Gastrocnemius medialis (tissue), 4 donors: ENCODE results near the gene ZNF516. TPM values are rescaled to one million over a fixed set of nuclear protein-coding genes. Genes with fewer than 3 reads are reported as not detected.
A peak's percentile ranks its signal among the peaks of the same experiment; 100 is the strongest.

Experiments used
- ATAC-seq, 2 donors: fragments of 150-250 bp; one replicate each; pipeline ENCODE4 v1.9.1; 2016
- DNase-seq, 2 donors: peaks; one replicate each; pipeline ENCODE4 v3.0.0-alpha.2; 2019
- H3K27ac ChIP-seq, 4 donors: fragments of 200-600 bp; sonication (generic); 1 replicate in 1 of 4; 2 replicates in 3 of 4; pipeline ENCODE4 v1.5.1; 2016 to 2018; ENCODE audit warnings: mild to moderate bottlenecking in 2 of 4, moderate library complexity in 1 of 4
- H3K27me3 ChIP-seq, 3 donors: fragments of 200-600 bp; sonication (generic) in 2 of 3; 1 replicate in 1 of 3; 2 replicates in 2 of 3; pipeline versions ENCODE4 v1.5.1 to v1.6.0; 2016 to 2019; ENCODE audit warnings: mild to moderate bottlenecking in 1 of 3, moderate library complexity in 1 of 3
- H3K36me3 ChIP-seq, 2 donors: fragments of 200-600 bp; sonication (generic) in 1 of 2; one replicate each; pipeline ENCODE4 v1.5.1; 2017 to 2018
- H3K4me1 ChIP-seq, 2 donors: fragments of 200-600 bp; sonication (generic) in 1 of 2; one replicate each; pipeline ENCODE4 v1.5.1; 2016 to 2017; ENCODE audit warnings: mild to moderate bottlenecking in 2 of 2
- H3K4me3 ChIP-seq, 4 donors: fragments of 200-600 bp; sonication (generic) in 3 of 4; 1 replicate in 1 of 4; 2 replicates in 3 of 4; pipeline ENCODE4 v1.5.1; 2016 to 2019; ENCODE audit warnings: mild to moderate bottlenecking in 2 of 4
- H3K9me3 ChIP-seq, 3 donors: fragments of 200-600 bp; sonication (generic) in 2 of 3; 1 replicate in 1 of 3; 2 replicates in 2 of 3; pipeline ENCODE4 v1.5.1; 2016 to 2019
- POLR2A ChIP-seq, 2 donors: fragments of 450-650 bp; IDR thresholded peaks; one replicate each; pipeline ENCODE4 v1.6.1; 2017; ENCODE audit warnings: antibody characterized with exemption in 2 of 2, mild to moderate bottlenecking in 2 of 2, moderate library complexity in 2 of 2
- in situ Hi-C, 4 donors: fragments of 200-750 bp; cut with MboI; loops; one replicate each; pipeline versions ENCODE4 v1.15.0 to v1.8.0; 2017; ENCODE audit warnings: low sequenced_read_pairs in 4 of 4
- intact Hi-C: fragments of 100-400 bp; cut with DNase I; formaldehyde crosslinking; loops from one replicate; pipeline ENCODE4 v1.15.1; 2023; ENCODE audit warnings: low total_unique reads
- total RNA-seq, 4 donors: library from RNA; depleted of rRNA; stranded (reverse); fragments of >200 nt; gene quantifications; one replicate each; pipeline versions ENCODE4 v1.1.0 to v1.2.3, GENCODE V29; 2016
- TF ChIP-seq, protein P1 (sequence below), 5 experiments: fragments of 450-650 bp in 3 of 5; fragments of 200-600 bp in 2 of 5; sonication (generic) in 2 of 5; IDR thresholded peaks in 4 of 5; conservative IDR thresholded peaks in 1 of 5; 1 replicate in 4 of 5; 2 replicates in 1 of 5; pipeline ENCODE4 v1.5.1; 2016 to 2019; ENCODE audit warnings: antibody characterized with exemption in 5 of 5, mild to moderate bottlenecking in 3 of 5, moderate library complexity in 3 of 5

Gene ZNF516
- total RNA-seq, 4 donors from 2014 or later: 8.4 to 19.3 (median 12.4) TPM

DNA sequence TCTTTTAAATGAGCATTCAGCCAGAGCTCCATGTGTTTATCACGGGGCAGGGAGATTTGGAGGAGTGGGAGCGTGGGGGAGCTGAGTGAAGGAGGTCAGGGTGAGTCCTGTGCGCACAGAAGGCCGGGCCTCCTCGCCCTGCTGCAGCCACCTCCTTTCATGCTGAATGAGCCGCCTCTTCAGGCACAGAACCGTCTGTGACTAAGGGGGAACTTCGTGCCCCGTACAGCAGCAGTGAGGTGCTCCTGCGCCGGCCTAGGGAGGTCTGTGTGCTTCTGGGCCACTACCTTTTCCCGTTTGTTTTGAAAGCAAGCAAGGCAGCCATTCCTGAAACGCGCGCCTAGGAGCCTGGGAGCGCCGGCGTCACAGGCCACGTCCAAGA lies 27.1 kb upstream of the ZNF516 start:
- intact Hi-C loops (loop anchor here (10.0 kb wide), 1 partner anchor 93 kb away; no protein-coding TSS in a partner anchor), in situ Hi-C loops (no loop called here)
- no peak for ATAC-seq
- Histone ChIP-seq H3K4me1 (peaks cover 0 to 5% of the 10 kb centered on the region in 2 donors), H3K36me3 (no peaks in the 10 kb centered on the region), H3K27ac (peak overlapping the region in 2 of 4 donors; percentile 45 to 69), H3K9me3 (no peaks in the 10 kb centered on the region), H3K4me3 (no peak overlapping the region), H3K27me3 (peaks cover 29 to 42% (median 37%) of the 10 kb centered on the region in 3 donors)
- DNase-seq: no peak
- TF ChIP-seq, protein P1, sequence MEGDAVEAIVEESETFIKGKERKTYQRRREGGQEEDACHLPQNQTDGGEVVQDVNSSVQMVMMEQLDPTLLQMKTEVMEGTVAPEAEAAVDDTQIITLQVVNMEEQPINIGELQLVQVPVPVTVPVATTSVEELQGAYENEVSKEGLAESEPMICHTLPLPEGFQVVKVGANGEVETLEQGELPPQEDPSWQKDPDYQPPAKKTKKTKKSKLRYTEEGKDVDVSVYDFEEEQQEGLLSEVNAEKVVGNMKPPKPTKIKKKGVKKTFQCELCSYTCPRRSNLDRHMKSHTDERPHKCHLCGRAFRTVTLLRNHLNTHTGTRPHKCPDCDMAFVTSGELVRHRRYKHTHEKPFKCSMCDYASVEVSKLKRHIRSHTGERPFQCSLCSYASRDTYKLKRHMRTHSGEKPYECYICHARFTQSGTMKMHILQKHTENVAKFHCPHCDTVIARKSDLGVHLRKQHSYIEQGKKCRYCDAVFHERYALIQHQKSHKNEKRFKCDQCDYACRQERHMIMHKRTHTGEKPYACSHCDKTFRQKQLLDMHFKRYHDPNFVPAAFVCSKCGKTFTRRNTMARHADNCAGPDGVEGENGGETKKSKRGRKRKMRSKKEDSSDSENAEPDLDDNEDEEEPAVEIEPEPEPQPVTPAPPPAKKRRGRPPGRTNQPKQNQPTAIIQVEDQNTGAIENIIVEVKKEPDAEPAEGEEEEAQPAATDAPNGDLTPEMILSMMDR (IDR thresholded peaks at IDR 0.05 in 4 of 5, conservative IDR thresholded peaks at IDR 0.05 in 1 of 5): no peak
- TF ChIP-seq POLR2A (IDR thresholded peaks at IDR 0.05): no peak

DNA sequence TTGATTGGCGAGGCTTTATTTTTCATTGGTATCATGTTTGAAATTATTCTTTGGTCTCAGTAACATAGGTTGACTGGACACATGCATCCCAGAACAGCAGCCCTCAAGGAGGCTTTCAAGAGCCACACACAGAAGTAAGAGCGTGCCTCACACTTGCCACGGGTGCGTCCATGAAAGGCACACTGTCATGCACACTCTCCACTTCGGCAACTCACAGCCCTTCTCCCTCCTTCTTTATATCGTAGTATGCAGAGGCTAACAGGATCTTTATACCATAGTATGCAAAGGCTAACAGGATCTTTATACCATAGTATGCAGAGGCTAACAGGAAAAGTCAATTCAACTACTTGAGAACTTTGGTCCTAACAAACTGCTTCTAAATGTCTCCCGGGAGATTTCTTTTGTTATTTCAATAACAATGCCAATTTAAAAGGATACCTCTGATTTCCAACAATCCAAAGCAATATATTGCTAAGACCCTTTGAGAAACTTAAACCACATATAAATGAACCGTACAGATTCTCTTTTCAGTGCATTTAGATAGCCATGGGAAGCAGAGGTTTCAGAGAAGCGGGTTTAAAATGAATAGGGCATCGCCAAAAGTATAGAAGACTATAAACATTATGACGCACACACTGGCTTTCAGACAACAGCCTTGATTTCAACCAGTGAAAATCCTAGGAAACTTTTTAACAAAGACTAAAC lies 26.5 kb upstream of the ZNF516 start:
- no peak for ATAC-seq
- H3K27ac ChIP-seq: peak overlapping the region in 2 of 4 donors; percentile 45 to 69

DNA sequence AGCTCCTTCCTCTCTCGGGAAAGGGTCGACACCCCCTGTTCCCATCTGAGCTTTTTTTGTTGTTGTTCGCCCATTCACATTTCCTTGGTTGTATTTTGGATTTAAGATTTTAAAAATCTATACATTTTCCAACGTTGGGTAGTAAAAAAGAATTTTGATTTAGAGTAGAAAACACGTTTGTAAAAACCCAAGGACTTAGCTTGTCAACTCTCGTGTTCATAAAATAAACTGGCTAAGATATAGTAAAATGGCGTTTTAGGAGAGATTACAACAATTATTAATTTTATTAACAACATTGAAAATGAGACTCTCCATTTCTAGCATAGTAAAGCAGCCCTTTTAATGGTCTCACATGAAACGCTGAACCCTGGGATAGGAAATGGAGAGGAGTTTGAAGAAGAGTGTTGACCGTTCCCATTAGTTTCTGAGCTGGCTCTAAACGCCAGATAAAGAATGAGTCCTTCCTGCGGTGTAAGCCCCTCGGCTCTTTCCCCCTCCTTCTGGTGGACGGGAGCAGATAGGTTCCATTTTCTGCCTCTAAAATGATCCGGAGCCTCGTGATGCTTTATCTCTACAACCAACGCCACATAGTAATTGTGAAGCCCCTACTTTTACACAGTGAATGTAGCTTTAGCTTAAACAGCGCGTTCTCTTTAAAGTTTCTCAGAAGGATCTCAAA lies 24.0 kb upstream of the ZNF516 start:
- Histone ChIP-seq H3K27me3 (peaks cover 14 to 16% (median 15%) of the 10 kb centered on the region in 3 donors), H3K4me3 (peak overlapping the region; percentile 40 to 55 (median 46)), H3K4me1 (peaks cover 0 to 5% of the 10 kb centered on the region in 2 donors), H3K9me3 (no peaks in the 10 kb centered on the region), H3K36me3 (no peaks in the 10 kb centered on the region), H3K27ac (peak overlapping the region; percentile 18 to 59 (median 57))
- peak; percentile 32 to 49 for ATAC-seq
- intact Hi-C loops (no loop called here), in situ Hi-C loops (no loop called here)
- DNase-seq: no peak
- TF ChIP-seq, protein P1 (IDR thresholded peaks at IDR 0.05 in 4 of 5, conservative IDR thresholded peaks at IDR 0.05 in 1 of 5): no peak
- TF ChIP-seq POLR2A (IDR thresholded peaks at IDR 0.05): no peak

More for the DNA sequence above, 26.5 kb upstream of the ZNF516 start:
- H3K27me3 ChIP-seq: peaks cover 23 to 38% (median 33%) of the 10 kb centered on the region in 3 donors
- H3K9me3 ChIP-seq: no peaks in the 10 kb centered on the region
- no peak overlapping the region for H3K4me3 ChIP-seq
- in situ Hi-C loops: no loop called here
- DNase-seq: no peak
- intact Hi-C loops: loop anchor here (10.0 kb wide), 1 partner anchor 93 kb away; no protein-coding TSS in a partner anchor
- no peaks in the 10 kb centered on the region for H3K36me3 ChIP-seq
- TF ChIP-seq, protein P1 (IDR thresholded peaks at IDR 0.05 in 4 of 5, conservative IDR thresholded peaks at IDR 0.05 in 1 of 5): no peak
- no peak for TF ChIP-seq POLR2A (IDR thresholded peaks at IDR 0.05)
- H3K4me1 ChIP-seq: peaks cover 0 to 5% of the 10 kb centered on the region in 2 donors

DNA sequence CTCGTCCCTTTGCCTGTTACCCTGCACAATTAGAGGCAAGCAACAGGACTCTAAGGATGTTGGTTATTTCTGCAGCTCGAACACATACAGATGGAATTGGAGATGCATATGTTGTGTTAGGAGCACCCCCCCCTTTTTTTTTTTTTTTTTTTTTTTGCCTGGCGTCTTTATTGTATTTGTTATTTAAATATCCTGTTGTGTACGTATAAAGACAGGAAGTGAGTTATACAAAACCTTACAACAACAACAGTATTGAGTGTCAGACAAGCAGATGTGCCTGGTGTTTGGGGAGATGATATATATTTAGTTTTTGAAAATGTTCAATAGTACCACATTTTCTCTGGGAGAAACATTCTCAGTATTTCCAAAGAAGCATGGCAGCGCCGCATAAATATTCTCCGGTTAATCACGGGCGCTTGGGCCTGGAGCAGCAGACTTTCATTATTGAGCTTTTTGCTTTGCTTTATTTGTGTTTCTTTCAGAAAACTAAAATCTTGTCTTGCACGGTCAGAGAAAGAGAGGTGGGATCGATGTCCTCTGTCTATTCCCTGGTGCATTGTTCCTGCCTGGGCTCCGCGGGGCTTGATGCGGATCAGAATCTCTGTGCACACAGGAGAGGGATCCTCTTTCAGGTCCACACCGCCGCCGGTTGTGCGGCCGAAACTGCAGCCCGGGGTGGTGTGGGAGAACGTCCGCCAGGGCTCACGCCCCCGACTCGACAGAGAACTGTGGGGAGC lies 23.2 kb upstream of the ZNF516 start:
- peak overlapping the region; percentile 40 to 55 (median 46) for H3K4me3 ChIP-seq
- in situ Hi-C loops (no loop called here), intact Hi-C loops (no loop called here)
- peaks cover 0 to 5% of the 10 kb centered on the region in 2 donors for H3K4me1 ChIP-seq
- peaks cover 11 to 15% (median 12%) of the 10 kb centered on the region in 3 donors for H3K27me3 ChIP-seq
- DNase-seq (peak in 1 of 2 donors; percentile 28), ATAC-seq (peak; percentile 61 to 65)
- H3K9me3 ChIP-seq: no peaks in the 10 kb centered on the region
- no peak for TF ChIP-seq POLR2A (IDR thresholded peaks at IDR 0.05)
- TF ChIP-seq, protein P1 (IDR thresholded peaks at IDR 0.05 in 4 of 5, conservative IDR thresholded peaks at IDR 0.05 in 1 of 5): no peak
- H3K36me3 ChIP-seq: no peaks in the 10 kb centered on the region
- peak overlapping the region; percentile 18 to 59 (median 57) for H3K27ac ChIP-seq
